ENCODE measurements around the gene LRRK1. TPM values are rescaled to one million over a fixed set of nuclear protein-coding genes. Genes with fewer than 3 reads are reported as not detected.

The LRRK1 gene
- total RNA-seq, 1 donor from 2014 or later: 0.86 TPM

GRCh38 chr15:100988857-100989256 is 69.7 kb downstream of the LRRK1 start:
- Mint-ChIP-seq H3K9me3 (ENCODE audit: low read depth) (no peaks in the 10 kb centered on the region), H3K4me1 (ENCODE audit: low read depth) (peaks cover 22% of the 10 kb centered on the region), H3K27ac (no peak overlapping the region), H3K36me3 (ENCODE audit: insufficient read depth) (no peaks in the 10 kb centered on the region), H3K27me3 (no peaks in the 10 kb centered on the region), H3K4me3 (ENCODE audit: low read depth) (no peak overlapping the region)
- no peak for TF ChIP-seq CTCF (IDR thresholded peaks at IDR 0.05; ENCODE audit: unreplicated experiment)
- DNase-seq (ENCODE audit: low spot score, unreplicated experiment): no peak

GRCh38 chr15:100994597-100995446 is 75.7 kb downstream of the LRRK1 start:
- no peak overlapping the region for H3K27ac Mint-ChIP-seq
- TF ChIP-seq CTCF (IDR thresholded peaks at IDR 0.05; ENCODE audit: unreplicated experiment): no peak
- no peak for DNase-seq (ENCODE audit: low spot score, unreplicated experiment)
- H3K27me3 Mint-ChIP-seq: peaks cover 3% of the 10 kb centered on the region
- no peak overlapping the region for H3K4me3 Mint-ChIP-seq (ENCODE audit: low read depth)
- H3K9me3 Mint-ChIP-seq (ENCODE audit: low read depth): no peaks in the 10 kb centered on the region
- H3K4me1 Mint-ChIP-seq (ENCODE audit: low read depth): no peaks in the 10 kb centered on the region
- H3K36me3 Mint-ChIP-seq (ENCODE audit: insufficient read depth): no peaks in the 10 kb centered on the region

GRCh38 chr15:100995471-100996430 is 76.6 kb downstream of the LRRK1 start:
- H3K9me3 Mint-ChIP-seq (ENCODE audit: low read depth): no peaks in the 10 kb centered on the region
- H3K27ac Mint-ChIP-seq: no peak overlapping the region
- DNase-seq (ENCODE audit: low spot score, unreplicated experiment): no peak
- H3K27me3 Mint-ChIP-seq: peaks cover 11% of the 10 kb centered on the region
- no peaks in the 10 kb centered on the region for H3K36me3 Mint-ChIP-seq (ENCODE audit: insufficient read depth)
- no peak overlapping the region for H3K4me3 Mint-ChIP-seq (ENCODE audit: low read depth)
- H3K4me1 Mint-ChIP-seq (ENCODE audit: low read depth): no peaks in the 10 kb centered on the region
- TF ChIP-seq CTCF (IDR thresholded peaks at IDR 0.05; ENCODE audit: unreplicated experiment): no peak

GRCh38 chr15:100997442-100997841 is 78.3 kb downstream of the LRRK1 start:
- H3K27ac Mint-ChIP-seq: no peak overlapping the region
- H3K27me3 Mint-ChIP-seq: peaks cover 16% of the 10 kb centered on the region
- H3K36me3 Mint-ChIP-seq (ENCODE audit: insufficient read depth): no peaks in the 10 kb centered on the region
- TF ChIP-seq CTCF (IDR thresholded peaks at IDR 0.05; ENCODE audit: unreplicated experiment): no peak
- H3K4me1 Mint-ChIP-seq (ENCODE audit: low read depth): no peaks in the 10 kb centered on the region
- H3K9me3 Mint-ChIP-seq (ENCODE audit: low read depth): no peaks in the 10 kb centered on the region
- no peak overlapping the region for H3K4me3 Mint-ChIP-seq (ENCODE audit: low read depth)
- DNase-seq (ENCODE audit: low spot score, unreplicated experiment): no peak

GRCh38 chr15:100998630-100999029 is 79.5 kb downstream of the LRRK1 start:
- Mint-ChIP-seq H3K4me3 (ENCODE audit: low read depth) (no peak overlapping the region), H3K4me1 (ENCODE audit: low read depth) (no peaks in the 10 kb centered on the region), H3K27me3 (peaks cover 16% of the 10 kb centered on the region), H3K36me3 (ENCODE audit: insufficient read depth) (no peaks in the 10 kb centered on the region), H3K27ac (no peak overlapping the region), H3K9me3 (ENCODE audit: low read depth) (no peaks in the 10 kb centered on the region)
- DNase-seq (ENCODE audit: low spot score, unreplicated experiment): no peak
- TF ChIP-seq CTCF (IDR thresholded peaks at IDR 0.05; ENCODE audit: unreplicated experiment): no peak

Data from progenitor cell of endocrine pancreas (in vitro differentiated cells).